Endodermal cell (in vitro differentiated cells): ENCODE measurements around the gene SLC30A2. TPM values are rescaled to one million over a fixed set of nuclear protein-coding genes. Genes with fewer than 3 reads are reported as not detected.

Experiments used
- DNase-seq: peaks from one replicate; pipeline ENCODE4 v3.0.0-alpha.2; 2017
- H3K27ac ChIP-seq: 2 replicates; pipeline ENCODE4 v1.5.1; 2013; ENCODE audit warnings: mild to moderate bottlenecking, low read depth, low read length, moderate library complexity
- H3K27me3 ChIP-seq: 2 replicates; pipeline ENCODE4 v1.6.1; 2013; ENCODE audit warnings: mild to moderate bottlenecking, low read length, moderate library complexity; ENCODE audit not compliant: insufficient read depth, control insufficient read depth, poor library complexity, severe bottlenecking
- H3K36me3 ChIP-seq: 2 replicates; pipeline ENCODE4 v1.7.0; 2013; ENCODE audit warnings: mild to moderate bottlenecking, low read length, moderate library complexity; ENCODE audit not compliant: control insufficient read depth, insufficient read depth
- H3K4me1 ChIP-seq: one replicate; pipeline ENCODE4 v1.7.0; 2013; ENCODE audit warnings: low read length; ENCODE audit not compliant: control insufficient read depth, insufficient read depth
- H3K4me3 ChIP-seq: 2 replicates; pipeline ENCODE4 v1.5.1; 2013; ENCODE audit warnings: mild to moderate bottlenecking, low read length, moderate library complexity
- H3K9ac ChIP-seq: 2 replicates; pipeline ENCODE4 v1.6.1; 2013; ENCODE audit warnings: mild to moderate bottlenecking, low read length, moderate library complexity; ENCODE audit not compliant: poor library complexity, severe bottlenecking; ENCODE audit errors: extremely low read depth
- H3K9me3 ChIP-seq: 2 replicates; pipeline ENCODE4 v1.6.1; 2013; ENCODE audit warnings: mild to moderate bottlenecking, low read length, moderate library complexity; ENCODE audit not compliant: control insufficient read depth
- H3K27ac Mint-ChIP-seq: 2 replicates; pipeline ENCODE4 v1.8.0; 2020; ENCODE audit warnings: mixed read lengths
- H3K27me3 Mint-ChIP-seq: 2 replicates; pipeline ENCODE4 v1.8.0; 2021; ENCODE audit warnings: mild to moderate bottlenecking, mixed read lengths; ENCODE audit not compliant: insufficient read depth
- H3K36me3 Mint-ChIP-seq: 2 replicates; pipeline ENCODE4 v1.8.0; 2020; ENCODE audit warnings: low read depth, mixed read lengths
- H3K4me1 Mint-ChIP-seq: 2 replicates; pipeline ENCODE4 v1.8.0; 2020; ENCODE audit warnings: mixed read lengths
- H3K4me3 Mint-ChIP-seq: 2 replicates; pipeline ENCODE4 v1.8.0; 2020; ENCODE audit warnings: mild to moderate bottlenecking, moderate library complexity, mixed read lengths
- H3K9me3 Mint-ChIP-seq: 2 replicates; pipeline ENCODE4 v1.8.0; 2020; ENCODE audit warnings: mild to moderate bottlenecking, mixed read lengths
- WGBS, 2 experiments: methylation state at CpG; one replicate each; pipeline versions ENCODE4 v1.1.5 to v1.1.7; 2013; ENCODE audit warnings: missing lambda C conversion rate in 2 of 2, mixed read lengths in 1 of 2; ENCODE audit not compliant: insufficient coverage in 1 of 2, insufficient read length in 1 of 2; 5-methylcytosine and 5-hydroxymethylcytosine counted together
- total RNA-seq, 2 donors: library from RNA; stranded (reverse); fragmentation: NEBNext Ultra II Directional in 1 of 2; extraction: Animal tissue kit (Norgen Biotek cat#: 25700) in 1 of 2; gene quantifications; 2 replicates in 1 of 2; 3 replicates in 1 of 2; pipeline ENCODE4 v1.2.1, GENCODE V29; 2021
- TF ChIP-seq, protein P1 (sequence below): fragments of 200-600 bp; sonication (generic); conservative IDR thresholded peaks from 2 replicates; pipeline ENCODE4 v1.5.0; 2021; ENCODE audit warnings: antibody characterized with exemption, mild to moderate bottlenecking

Gene SLC30A2
- total RNA-seq, 2 donors from 2014 or later = not detected

DNA sequence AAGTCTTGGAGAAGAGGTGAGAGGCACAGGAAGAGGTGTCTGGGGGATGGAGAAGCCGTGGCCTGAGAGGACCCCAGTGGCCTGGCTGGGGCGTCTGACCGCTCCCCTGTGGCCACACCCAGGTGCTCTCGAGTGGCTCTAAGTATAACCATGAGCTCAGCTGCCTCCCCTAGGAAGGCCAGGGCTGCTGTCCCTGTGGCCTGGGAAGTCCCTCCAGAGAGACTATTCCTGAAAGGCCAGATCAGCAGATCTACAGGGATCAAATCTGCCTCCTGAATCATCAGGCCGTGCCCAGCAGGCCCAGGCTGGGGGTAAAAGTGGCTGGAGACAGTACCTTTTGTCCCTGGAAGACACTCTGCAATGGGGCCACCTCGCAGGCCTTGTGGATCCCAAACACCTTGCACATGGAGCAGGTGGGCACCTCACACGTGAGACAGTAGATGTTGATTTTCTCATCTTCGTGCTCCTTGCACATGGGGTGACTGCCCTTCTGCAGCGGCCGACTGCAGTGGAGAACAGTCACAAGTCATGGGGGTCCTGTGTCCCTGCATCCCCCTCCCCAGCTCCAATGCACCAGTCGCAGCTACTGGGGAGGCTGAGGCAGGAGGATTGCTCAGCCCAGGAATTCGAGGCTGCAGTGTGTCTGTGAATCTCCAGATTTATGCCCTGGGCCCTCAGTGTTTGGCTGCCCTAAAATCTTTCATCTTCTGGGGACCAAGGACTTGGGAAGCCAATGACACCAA is 15.1 kb upstream of the SLC30A2 start:
- Histone ChIP-seq H3K27me3 (no peaks in the 10 kb centered on the region), H3K9me3 (no peaks in the 10 kb centered on the region), H3K9ac (no peak overlapping the region), H3K4me3 (no peak overlapping the region), H3K4me1 (no peaks in the 10 kb centered on the region), H3K27ac (no peak overlapping the region), H3K36me3 (no peaks in the 10 kb centered on the region)
- TF ChIP-seq, protein P1, sequence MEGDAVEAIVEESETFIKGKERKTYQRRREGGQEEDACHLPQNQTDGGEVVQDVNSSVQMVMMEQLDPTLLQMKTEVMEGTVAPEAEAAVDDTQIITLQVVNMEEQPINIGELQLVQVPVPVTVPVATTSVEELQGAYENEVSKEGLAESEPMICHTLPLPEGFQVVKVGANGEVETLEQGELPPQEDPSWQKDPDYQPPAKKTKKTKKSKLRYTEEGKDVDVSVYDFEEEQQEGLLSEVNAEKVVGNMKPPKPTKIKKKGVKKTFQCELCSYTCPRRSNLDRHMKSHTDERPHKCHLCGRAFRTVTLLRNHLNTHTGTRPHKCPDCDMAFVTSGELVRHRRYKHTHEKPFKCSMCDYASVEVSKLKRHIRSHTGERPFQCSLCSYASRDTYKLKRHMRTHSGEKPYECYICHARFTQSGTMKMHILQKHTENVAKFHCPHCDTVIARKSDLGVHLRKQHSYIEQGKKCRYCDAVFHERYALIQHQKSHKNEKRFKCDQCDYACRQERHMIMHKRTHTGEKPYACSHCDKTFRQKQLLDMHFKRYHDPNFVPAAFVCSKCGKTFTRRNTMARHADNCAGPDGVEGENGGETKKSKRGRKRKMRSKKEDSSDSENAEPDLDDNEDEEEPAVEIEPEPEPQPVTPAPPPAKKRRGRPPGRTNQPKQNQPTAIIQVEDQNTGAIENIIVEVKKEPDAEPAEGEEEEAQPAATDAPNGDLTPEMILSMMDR = no peak
- no peak overlapping the region for H3K27ac Mint-ChIP-seq
- no peaks in the 10 kb centered on the region for H3K36me3 Mint-ChIP-seq
- peaks cover 17% of the 10 kb centered on the region for H3K27me3 Mint-ChIP-seq
- H3K9me3 Mint-ChIP-seq = no peaks in the 10 kb centered on the region
- H3K4me3 Mint-ChIP-seq = no peak overlapping the region
- no peak for DNase-seq
- 78 to 84% methylated on average over 11 to 12 of the region's 12 CpGs for WGBS, 2 experiments
- H3K4me1 Mint-ChIP-seq = peaks cover 9% of the 10 kb centered on the region

DNA sequence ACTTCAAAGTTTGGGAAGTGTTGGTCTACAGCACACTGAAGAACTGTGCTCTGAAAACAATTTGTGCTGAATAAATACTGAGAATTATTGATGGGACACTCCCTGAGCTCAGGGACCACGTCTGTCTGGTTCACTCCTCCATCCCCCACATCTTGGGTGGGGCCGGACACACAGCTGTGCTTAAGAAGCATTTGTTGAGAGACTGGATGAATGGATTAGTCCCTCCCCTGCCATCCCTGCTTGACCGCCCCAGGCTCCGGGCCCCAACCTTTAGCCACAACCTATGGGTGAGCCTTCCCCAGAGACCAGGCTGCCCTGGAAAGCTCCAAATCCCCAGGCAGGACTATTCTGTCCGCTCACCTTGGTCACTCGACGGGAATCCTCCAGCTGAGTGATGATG is 14.0 kb upstream of the SLC30A2 start:
- no peak overlapping the region for H3K27ac ChIP-seq
- H3K4me1 ChIP-seq = no peaks in the 10 kb centered on the region
- Mint-ChIP-seq H3K27me3 (peaks cover 17% of the 10 kb centered on the region), H3K27ac (no peak overlapping the region), H3K9me3 (no peaks in the 10 kb centered on the region), H3K4me3 (no peak overlapping the region), H3K36me3 (no peaks in the 10 kb centered on the region), H3K4me1 (peaks cover 5% of the 10 kb centered on the region)
- no peaks in the 10 kb centered on the region for H3K36me3 ChIP-seq
- DNase-seq = no peak
- H3K4me3 ChIP-seq = no peak overlapping the region
- H3K9me3 ChIP-seq = no peaks in the 10 kb centered on the region
- no peak overlapping the region for H3K9ac ChIP-seq
- WGBS, 2 experiments = 60 to 95% methylated on average over 1 to 7 of the region's 7 CpGs
- TF ChIP-seq, protein P1 = no peak
- H3K27me3 ChIP-seq = no peaks in the 10 kb centered on the region

DNA sequence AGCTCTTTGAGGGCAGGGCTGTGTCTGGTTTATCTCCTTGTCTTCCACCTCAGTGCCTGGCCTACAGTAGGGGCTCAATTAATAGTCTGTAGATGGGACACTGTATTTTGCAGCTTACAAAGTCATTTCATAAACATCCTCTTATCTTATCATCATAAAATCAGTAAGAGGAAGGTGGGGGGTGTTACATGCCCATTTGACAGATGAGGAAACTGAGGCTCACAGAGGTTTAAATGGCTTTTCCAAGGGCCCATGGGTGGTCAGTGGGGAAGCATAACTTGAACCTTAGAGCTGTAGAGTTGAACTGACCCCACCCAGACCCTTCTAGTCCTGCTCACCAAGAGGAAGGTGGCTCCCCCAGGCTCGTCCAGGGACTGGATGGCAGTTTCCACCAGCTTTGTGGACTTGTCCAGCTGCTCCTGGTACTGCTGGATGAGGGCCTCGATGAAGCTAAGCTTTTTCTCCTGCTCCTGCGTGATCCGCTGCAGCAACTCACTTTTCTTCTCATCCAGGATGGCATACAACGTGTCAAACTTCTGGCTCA is 12.2 kb upstream of the SLC30A2 start:
- H3K4me1 ChIP-seq = no peaks in the 10 kb centered on the region
- no peaks in the 10 kb centered on the region for H3K36me3 ChIP-seq
- Mint-ChIP-seq H3K27me3 (peaks cover 21% of the 10 kb centered on the region), H3K9me3 (no peaks in the 10 kb centered on the region), H3K36me3 (no peaks in the 10 kb centered on the region), H3K27ac (no peak overlapping the region), H3K4me3 (no peak overlapping the region), H3K4me1 (peaks cover 7% of the 10 kb centered on the region)
- no peak overlapping the region for H3K9ac ChIP-seq
- TF ChIP-seq, protein P1 = no peak
- DNase-seq = no peak
- no peak overlapping the region for H3K27ac ChIP-seq
- WGBS, 2 experiments = 92 to 98% methylated on average over 5 of the region's 5 CpGs
- no peaks in the 10 kb centered on the region for H3K27me3 ChIP-seq
- no peaks in the 10 kb centered on the region for H3K9me3 ChIP-seq
- no peak overlapping the region for H3K4me3 ChIP-seq
